Measurements from ENCODE around the gene TVP23C. TPM values are rescaled to one million over a fixed set of nuclear protein-coding genes. Genes with fewer than 3 reads are reported as not detected.

TVP23C gene
- total RNA-seq = 5.2 and 9.3 TPM in 2 replicates

GRCh38 chr17:15563375-15563857, at the start of gene TVP23C:
TVP23C (minus strand) TSS chr17:15563483; CDS start chr17:15563448, 35 bp downstream.

GRCh38 chr17:15467592-15467991, 95.7 kb downstream of the TVP23C start, which contains the start of gene CDRT4:
CDRT4 (minus strand) TSS chr17:15467621; CDS start chr17:15440238, 27,383 bp downstream.

Other genes with a start within 250 kb of the TVP23C start
- not detected in 2 replicates for gene TEKT3, start 221.9 kb downstream of the TVP23C start, total RNA-seq
- 1.0 and 1.3 TPM in 2 replicates for gene CDRT4, start 95.9 kb downstream of the TVP23C start, total RNA-seq
- 0.13 TPM in 1 of 2 replicates, not detected in the other for gene FBXW10B, start 56.2 kb upstream of the TVP23C start, total RNA-seq
- 23.1 and 33.1 TPM in 2 replicates for gene TRIM16, start 120.8 kb upstream of the TVP23C start, total RNA-seq
- gene ZNF286A, start 136.3 kb upstream of the TVP23C start, total RNA-seq = 26.2 and 60.8 TPM in 2 replicates
- gene TBC1D26, start 168.8 kb upstream of the TVP23C start, total RNA-seq = 0.24 TPM in 1 of 2 replicates, not detected in the other